Measurements from ENCODE around the gene TRAPPC3L.

GRCh38 chr6:116476002-116476678, 69.3 kb downstream of the TRAPPC3L start:
- TF ChIP-seq CTCF (IDR thresholded peaks at IDR 0.05), result no peak
- no peak for TF ChIP-seq POLR2AphosphoS5 (IDR thresholded peaks at IDR 0.05; ENCODE audit: low read depth, low read length)
- TF ChIP-seq REST (IDR thresholded peaks at IDR 0.05; ENCODE audit: insufficient read depth in 1 of 2, low read depth in 2 of 2, low read length in 1 of 2), result no peak
